Measurements from ENCODE around the gene FOSL2.

FOSL2 gene

GRCh38 chr2:28395334-28396061, 2.8 kb downstream of the FOSL2 start:
- no peak for DNase-seq (ENCODE audit: low read depth)

GRCh38 chr2:28397043-28397381, 4.4 kb downstream of the FOSL2 start:
- no peak for DNase-seq (ENCODE audit: low read depth)

GRCh38 chr2:28398101-28398834, 5.6 kb downstream of the FOSL2 start:
- DNase-seq (ENCODE audit: low read depth): no peak

GRCh38 chr2:28399289-28399688, 6.6 kb downstream of the FOSL2 start:
- DNase-seq (ENCODE audit: low read depth): no peak

- DNase-seq (ENCODE audit: low read depth): no peak
Observed at GRCh38 chr2:28399956-28400355, 7.3 kb downstream of the FOSL2 start.

- DNase-seq (ENCODE audit: low read depth): no peak
Observed at GRCh38 chr2:28400419-28400818, 7.8 kb downstream of the FOSL2 start.

GRCh38 chr2:28400921-28401320, 8.3 kb downstream of the FOSL2 start:
- no peak for DNase-seq (ENCODE audit: low read depth)

GRCh38 chr2:28401411-28401810, 8.8 kb downstream of the FOSL2 start:
- DNase-seq (ENCODE audit: low read depth): no peak

- DNase-seq (ENCODE audit: low read depth): no peak
Observed at GRCh38 chr2:28401948-28402550, 9.4 kb downstream of the FOSL2 start.

- no peak for DNase-seq (ENCODE audit: low read depth)
Observed at GRCh38 chr2:28403370-28403956, 10.8 kb downstream of the FOSL2 start.

GRCh38 chr2:28404086-28404485, 11.4 kb downstream of the FOSL2 start:
- DNase-seq (ENCODE audit: low read depth): no peak

GRCh38 chr2:28405537-28405936, 12.9 kb downstream of the FOSL2 start:
- DNase-seq (ENCODE audit: low read depth): no peak

GRCh38 chr2:28406276-28407096, 13.8 kb downstream of the FOSL2 start:
- DNase-seq (ENCODE audit: low read depth): peak; percentile 65

- no peak for DNase-seq (ENCODE audit: low read depth)
Observed at GRCh38 chr2:28407131-28407975, 14.7 kb downstream of the FOSL2 start.

GRCh38 chr2:28407976-28408690, 15.5 kb downstream of the FOSL2 start:
- DNase-seq (ENCODE audit: low read depth): no peak

- DNase-seq (ENCODE audit: low read depth): peak; percentile 71
Observed at GRCh38 chr2:28408764-28409599, 16.3 kb downstream of the FOSL2 start.

GRCh38 chr2:28411166-28411755, 18.6 kb downstream of the FOSL2 start:
- no peak for DNase-seq (ENCODE audit: low read depth)

- DNase-seq (ENCODE audit: low read depth): no peak
Observed at GRCh38 chr2:28411956-28412609, 19.4 kb downstream of the FOSL2 start.

Measured in activated gamma-delta T cell treated with anti-CD3 and anti-CD28 coated beads, Interleukin-2, amount 50 U/mL, for 16 hours (primary cell).